GM15510 (cell line): Measurements from ENCODE around the gene CRBN.

Experiments used
- POLR2A ChIP-seq: IDR thresholded peaks from 3 replicates; pipeline ENCODE4 v1.6.1; 2011; ENCODE audit warnings: borderline replicate concordance; ENCODE audit not compliant: insufficient read length; ENCODE audit errors: extremely low read depth

The CRBN gene

GRCh38 chr3:3109407-3110298 lies 69.8 kb downstream of the CRBN start:
- no peak for TF ChIP-seq POLR2A

- no peak for TF ChIP-seq POLR2A
Observed at GRCh38 chr3:3107858-3108257, 71.6 kb downstream of the CRBN start.

GRCh38 chr3:3107181-3107580 lies 72.3 kb downstream of the CRBN start:
- no peak for TF ChIP-seq POLR2A

GRCh38 chr3:3105815-3106214 lies 73.7 kb downstream of the CRBN start:
- TF ChIP-seq POLR2A: no peak

GRCh38 chr3:3105246-3105645 lies 74.2 kb downstream of the CRBN start:
- no peak for TF ChIP-seq POLR2A

GRCh38 chr3:3102751-3103150 lies 76.7 kb downstream of the CRBN start:
- no peak for TF ChIP-seq POLR2A

- TF ChIP-seq POLR2A: no peak
Observed at GRCh38 chr3:3101660-3102458, 77.6 kb downstream of the CRBN start.
